NCI-H446 (cell line): Measurements from ENCODE around the gene TRIM13.
"Not testable (repeated sequence)": the region's sequence is repeated elsewhere in the genome, so short reads cannot be mapped to it uniquely, and the experiment has no call there.

ENCODE experiments used
- DNase-seq, 2 experiments: peaks; one replicate each; lab custom pipeline; 2025; lab: John Stamatoyannopoulos, UW

TRIM13 gene

GRCh38 chr13:49996951-49997895 lies at the start of gene TRIM13:
TRIM13 (plus strand) TSS chr13:49997042; CDS start chr13:50011941, 14,899 bp downstream.
- DNase-seq, result no peak

- DNase-seq, result not testable (repeated sequence)
Measured at GRCh38 chr13:49948777-49949270, 48.0 kb upstream of the TRIM13 start.

GRCh38 chr13:49951754-49952535 lies 44.9 kb upstream of the TRIM13 start:
- no peak for DNase-seq

- no peak for DNase-seq
Measured at GRCh38 chr13:49953560-49953959, 43.3 kb upstream of the TRIM13 start.

GRCh38 chr13:49954674-49955455 lies 42.0 kb upstream of the TRIM13 start:
- no peak for DNase-seq

GRCh38 chr13:49956131-49956530 lies 40.7 kb upstream of the TRIM13 start:
- no peak for DNase-seq

- no peak for DNase-seq
Measured at GRCh38 chr13:49958321-49958720, 38.5 kb upstream of the TRIM13 start.

- DNase-seq, result no peak
Measured at GRCh38 chr13:49967456-49967855, 29.4 kb upstream of the TRIM13 start.

- DNase-seq, result no peak
Measured at GRCh38 chr13:49972709-49973108, 24.1 kb upstream of the TRIM13 start.

- no peak for DNase-seq
Measured at GRCh38 chr13:49975826-49976225, 21.0 kb upstream of the TRIM13 start.

- DNase-seq, result peak; percentile 3 to 57
Measured at GRCh38 chr13:49976314-49977258, 20.3 kb upstream of the TRIM13 start.

- DNase-seq, result no peak
Measured at GRCh38 chr13:49977992-49978391, 18.9 kb upstream of the TRIM13 start.

GRCh38 chr13:49980266-49980665 lies 16.6 kb upstream of the TRIM13 start:
- no peak for DNase-seq

- DNase-seq, result no peak
Measured at GRCh38 chr13:49985129-49985528, 11.7 kb upstream of the TRIM13 start.

- no peak for DNase-seq
Measured at GRCh38 chr13:49986471-49986870, 10.4 kb upstream of the TRIM13 start.

- DNase-seq, result not testable (repeated sequence)
Measured at GRCh38 chr13:49990612-49991011, 6.2 kb upstream of the TRIM13 start.

- DNase-seq, result no peak
Measured at GRCh38 chr13:49993111-49993510, 3.7 kb upstream of the TRIM13 start.

GRCh38 chr13:49993666-49994065 lies 3.2 kb upstream of the TRIM13 start:
- no peak for DNase-seq

- DNase-seq, result no peak
Measured at GRCh38 chr13:49995625-49996101, 1.2 kb upstream of the TRIM13 start.

- no peak for DNase-seq
Measured at GRCh38 chr13:49996161-49996915, 504 bp upstream of the TRIM13 start.
